SK-N-SH (cell line): ENCODE measurements around the gene JMJD1C. TPM values are rescaled to one million over a fixed set of nuclear protein-coding genes. Genes with fewer than 3 reads are reported as not detected.

Source experiments
- CTCF ChIA-PET: fragments of 300-600, 350-600 bp; formaldehyde crosslinking; extraction: SDS; loops from one replicate; lab custom pipeline; 2021; lab: Yijun Ruan, JAX
- POLR2A ChIA-PET: fragments of 350-600 bp; sonication (Branson Sonifier 250); formaldehyde crosslinking; extraction: SDS; loops from one replicate; lab custom pipeline; 2020; ENCODE audit warnings: antibody characterized with exemption, inconsistent platforms; lab: Yijun Ruan, JAX
- DNase-seq: peaks from one replicate; pipeline ENCODE4 v3.0.0; 2012
- H2AFZ ChIP-seq: fragments of 200-600 bp; sonication (generic); 2 replicates; pipeline ENCODE4 v1.8.1; 2016; ENCODE audit warnings: antibody characterized with exemption, mild to moderate bottlenecking, low read depth
- H3F3A ChIP-seq: fragments of 200-600 bp; sonication (generic); replicated peaks from 2 replicates; pipeline ENCODE3; 2016; ENCODE audit warnings: antibody characterized with exemption, mild to moderate bottlenecking; ENCODE audit not compliant: insufficient read depth
- H3K27ac ChIP-seq, 2 experiments: fragments of 200-500 bp in 1 of 2; fragments of 200-600 bp in 1 of 2; sonication (Bioruptor generic) in 1 of 2; sonication (generic), shearing (Covaris generic) in 1 of 2; 2 replicates each; pipeline versions ENCODE4 v1.5.1 to v1.6.1; 2014 to 2016; ENCODE audit warnings: low read depth in 2 of 2, inconsistent platforms in 1 of 2, low read length in 1 of 2, mild to moderate bottlenecking in 1 of 2, mixed read lengths in 1 of 2
- H3K27me3 ChIP-seq: fragments of 200-600 bp; sonication (generic), shearing (Covaris generic); 2 replicates; pipeline ENCODE4 v1.6.1; 2016; ENCODE audit warnings: mixed run types; ENCODE audit not compliant: insufficient read depth
- H3K36me3 ChIP-seq, 2 experiments: fragments of 200-500 bp in 1 of 2; fragments of 200-600 bp in 1 of 2; sonication (Bioruptor generic) in 1 of 2; sonication (generic) in 1 of 2; replicated peaks in 1 of 2; 2 replicates each; pipeline versions ENCODE3 to v1.5.1; 2014 to 2016; ENCODE audit warnings: low read length in 1 of 2, mild to moderate bottlenecking in 1 of 2; ENCODE audit not compliant: insufficient read depth in 2 of 2, control insufficient read depth in 1 of 2
- H3K4me1 ChIP-seq, 2 experiments: fragments of 200-500 bp in 1 of 2; fragments of 200-600 bp in 1 of 2; sonication (Bioruptor generic) in 1 of 2; sonication (generic), shearing (Covaris generic) in 1 of 2; 2 replicates each; pipeline versions ENCODE4 v1.5.1 to v1.6.1; 2014 to 2016; ENCODE audit warnings: low read depth in 1 of 2, low read length in 1 of 2, mixed run types in 1 of 2; ENCODE audit not compliant: insufficient read depth in 2 of 2, control insufficient read depth in 1 of 2
- H3K4me2 ChIP-seq: fragments of 200-600 bp; sonication (generic), shearing (Covaris generic); 2 replicates; pipeline ENCODE4 v1.6.1; 2017; ENCODE audit warnings: mixed run types
- H3K4me3 ChIP-seq, 2 experiments: fragments of 200-500 bp in 1 of 2; fragments of 200-600 bp in 1 of 2; sonication (Bioruptor generic) in 1 of 2; sonication (generic), shearing (Covaris generic) in 1 of 2; 2 replicates each; pipeline versions ENCODE4 v1.5.1 to v1.8.1; 2014 to 2016; ENCODE audit warnings: low read depth in 2 of 2, inconsistent platforms in 1 of 2, low read length in 1 of 2, mild to moderate bottlenecking in 1 of 2, mixed read lengths in 1 of 2, moderate library complexity in 1 of 2
- H3K79me2 ChIP-seq: fragments of 200-600 bp; sonication (generic); 2 replicates; pipeline ENCODE4 v1.8.1; 2017; ENCODE audit warnings: mild to moderate bottlenecking; ENCODE audit not compliant: insufficient read depth
- H3K9ac ChIP-seq: fragments of 200-600 bp; sonication (generic); 2 replicates; pipeline ENCODE4 v1.6.1; 2017; ENCODE audit warnings: mixed run types
- H3K9me2 ChIP-seq: fragments of 200-600 bp; sonication (generic); 2 replicates; pipeline ENCODE4 v1.6.1; 2017; ENCODE audit warnings: mixed run types
- H3K9me3 ChIP-seq: fragments of 200-600 bp; sonication (generic); 2 replicates; pipeline ENCODE4 v1.6.1; 2017; ENCODE audit warnings: mixed run types, mild to moderate bottlenecking, moderate library complexity
- H4K20me1 ChIP-seq: fragments of 200-600 bp; sonication (generic); 2 replicates; pipeline ENCODE4 v1.6.1; 2017; ENCODE audit warnings: mild to moderate bottlenecking, mixed run types; ENCODE audit not compliant: insufficient read depth
- CHD2 ChIP-seq: fragments of 150-350 bp; IDR thresholded peaks from 2 replicates; pipeline ENCODE4 v1.6.1; 2018; ENCODE audit warnings: low read length; ENCODE audit not compliant: partially characterized antibody
- CTCF ChIP-seq: fragments of 200-600 bp; sonication (generic); IDR thresholded peaks from 2 replicates; pipeline ENCODE4 v1.6.1; 2017; ENCODE audit warnings: antibody characterized with exemption, mild to moderate bottlenecking, moderate library complexity
- ELF1 ChIP-seq: IDR thresholded peaks from 2 replicates; pipeline ENCODE4 v1.4.0; 2012
- EZH2phosphoT487 ChIP-seq: fragments of 200-600 bp; sonication (generic); IDR thresholded peaks from 2 replicates; pipeline ENCODE4 v1.6.1; 2017; ENCODE audit warnings: low read depth, mixed run types, mild to moderate bottlenecking, antibody characterized with exemption, moderate library complexity, borderline replicate concordance
- FOSL2 ChIP-seq: IDR thresholded peaks from 2 replicates; pipeline ENCODE4 v1.4.0; 2012; ENCODE audit warnings: low read depth, mild to moderate bottlenecking, moderate library complexity, borderline replicate concordance
- FOXM1 ChIP-seq: IDR thresholded peaks from 2 replicates; pipeline ENCODE4 v1.4.0; 2012; ENCODE audit warnings: low read depth, mild to moderate bottlenecking
- GABPA ChIP-seq: IDR thresholded peaks from 2 replicates; pipeline ENCODE4 v1.4.0; 2012; ENCODE audit warnings: low read depth, mild to moderate bottlenecking
- GATA2 ChIP-seq: sonication (generic); formaldehyde crosslinking; IDR thresholded peaks from 2 replicates; pipeline ENCODE4 v1.5.0; 2020; ENCODE audit warnings: mild to moderate bottlenecking, missing genetic modification reagents
- IRF3 ChIP-seq: fragments of 150-350 bp; IDR thresholded peaks from 2 replicates; pipeline ENCODE4 v1.6.1; 2016; ENCODE audit warnings: mild to moderate bottlenecking, low read depth, low read length
- NRF1 ChIP-seq: IDR thresholded peaks from 2 replicates; pipeline ENCODE4 v1.6.1; 2012; ENCODE audit warnings: low read depth, mild to moderate bottlenecking, low read length
- REST ChIP-seq: IDR thresholded peaks from 2 replicates; pipeline ENCODE4 v1.6.1; 2012; ENCODE audit warnings: mild to moderate bottlenecking, low read depth, low read length, moderate library complexity
- SIN3A ChIP-seq: IDR thresholded peaks from 2 replicates; pipeline ENCODE4 v1.6.1; 2012; ENCODE audit warnings: low read depth, mild to moderate bottlenecking, low read length, moderate library complexity, borderline replicate concordance
- TAF1 ChIP-seq: IDR thresholded peaks from 2 replicates; pipeline ENCODE4 v1.6.1; 2012; ENCODE audit warnings: low read depth, mild to moderate bottlenecking, low read length, moderate library complexity, borderline replicate concordance
- TCF12 ChIP-seq: IDR thresholded peaks from 2 replicates; pipeline ENCODE4 v1.4.0; 2012
- TEAD4 ChIP-seq: IDR thresholded peaks from 2 replicates; pipeline ENCODE4 v1.4.0; 2012; ENCODE audit warnings: mild to moderate bottlenecking, borderline replicate concordance; ENCODE audit not compliant: insufficient read depth
- USF2 ChIP-seq: fragments of 150-350 bp; IDR thresholded peaks from 2 replicates; pipeline ENCODE4 v1.6.1; 2017; ENCODE audit warnings: antibody characterized with exemption, low read length, low read depth, borderline replicate concordance
- YY1 ChIP-seq: IDR thresholded peaks from 2 replicates; pipeline ENCODE4 v1.4.0; 2012; ENCODE audit warnings: low read depth, mild to moderate bottlenecking
- WGBS: methylation state at CpG from one replicate; pipeline ENCODE4 v1.1.6; 2017; ENCODE audit warnings: low lambda C conversion rate; 5-methylcytosine and 5-hydroxymethylcytosine counted together
- polyA plus RNA-seq, 3 experiments: library from polyadenylated mRNA; depleted of rRNA; stranded (reverse); fragments of >200 nt; gene quantifications; 2 replicates each; pipeline ENCODE4 v1.2.3, GENCODE V29; 2012

JMJD1C gene
- polyA plus RNA-seq, 1 of the 3 experiments (the other 2 are of a cell fraction), result 11.7 TPM

GRCh38 chr10:63288170-63288569 is 177.6 kb downstream of the JMJD1C start:
- H2AFZ ChIP-seq, result no peak overlapping the region
- H3K9me2 ChIP-seq, result no peaks in the 10 kb centered on the region
- H3K9me3 ChIP-seq, result no peaks in the 10 kb centered on the region
- no peak overlapping the region for H3K4me3 ChIP-seq
- H3K4me1 ChIP-seq, result no peaks in the 10 kb centered on the region
- no peak for TF ChIP-seq FOSL2
- no peak for TF ChIP-seq USF2
- TF ChIP-seq TEAD4, result no peak
- no peak for TF ChIP-seq NRF1
- TF ChIP-seq ELF1, result no peak
- no peak for TF ChIP-seq CHD2
- TF ChIP-seq TAF1, result no peak
- no peak for TF ChIP-seq TCF12
- TF ChIP-seq FOXM1, result no peak
- TF ChIP-seq GATA2 (CRISPR knock-in tag), result no peak
- no peak for TF ChIP-seq IRF3
- TF ChIP-seq EZH2phosphoT487, result no peak
- TF ChIP-seq CTCF, result no peak
- no peak for TF ChIP-seq YY1
- TF ChIP-seq GABPA, result no peak
- TF ChIP-seq REST, result no peak
- TF ChIP-seq SIN3A, result no peak
- 88% methylated on average over 1 of the region's 1 CpG for WGBS
- peaks cover 78% of the 10 kb centered on the region for H3K79me2 ChIP-seq
- H3K27ac ChIP-seq, result no peak overlapping the region
- peaks cover 22% of the 10 kb centered on the region for H4K20me1 ChIP-seq
- H3K36me3 ChIP-seq, result no peaks in the 10 kb centered on the region
- no peaks in the 10 kb centered on the region for H3K27me3 ChIP-seq
- DNase-seq, result no peak
- no peak overlapping the region for H3K9ac ChIP-seq
- no peaks in the 10 kb centered on the region for H3F3A ChIP-seq
- ChIA-PET POLR2A (interaction anchor here (1.0 kb wide), 1 partner anchor 19 kb away, joined by 3 read pairs; no protein-coding TSS in a partner anchor), CTCF (interaction anchor here (0.6 to 1.1 kb wide), 2 partner anchors 47 to 342 kb away, joined by 3 to 5 read pairs; no protein-coding TSS in a partner anchor)
- H3K4me2 ChIP-seq, result no peak overlapping the region
